ENCODE measurements around the gene FBXO45. TPM values are rescaled to one million over a fixed set of nuclear protein-coding genes. Genes with fewer than 3 reads are reported as not detected.
"Not testable (repeated sequence)": the region's sequence is repeated elsewhere in the genome, so short reads cannot be mapped to it uniquely, and the experiment has no call there.

FBXO45 gene, protein sequence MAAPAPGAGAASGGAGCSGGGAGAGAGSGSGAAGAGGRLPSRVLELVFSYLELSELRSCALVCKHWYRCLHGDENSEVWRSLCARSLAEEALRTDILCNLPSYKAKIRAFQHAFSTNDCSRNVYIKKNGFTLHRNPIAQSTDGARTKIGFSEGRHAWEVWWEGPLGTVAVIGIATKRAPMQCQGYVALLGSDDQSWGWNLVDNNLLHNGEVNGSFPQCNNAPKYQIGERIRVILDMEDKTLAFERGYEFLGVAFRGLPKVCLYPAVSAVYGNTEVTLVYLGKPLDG
- total RNA-seq (1 to 10 TPM; 6.1 to 7.9 TPM), polyA plus RNA-seq (1 to 10 TPM; 3.1 to 3.9 TPM)
- long read RNA-seq, donor 1, full-length matches to known transcripts = 1 of 3 reads
- long read RNA-seq, donor 1, partial matches to known transcripts = 1 of 3 reads
- long read RNA-seq, donor 1, other reads (novel, unspliced or antisense) = 1 of 3 reads
- long read RNA-seq, donor 2, full-length matches to known transcripts = 12 of 16 reads
- long read RNA-seq, donor 2, partial matches to known transcripts = 0 of 16 reads
- long read RNA-seq, donor 2, other reads (novel, unspliced or antisense) = 4 of 16 reads

- intact Hi-C loops (cut with DNase I) = loop anchor here in 1 of 2 donors (2.0 kb wide), 2 partner anchors 66 to 136 kb away; partner anchors contain the start of genes RNF168 and UBXN7
- Histone ChIP-seq H3K4me3 (ENCODE audit: low read length in 2 of 2) (peak within 1 kb of the TSS; percentile 76 to 79), H3K9me3 (ENCODE audit: control insufficient read depth, low read length) (no peaks in the 10 kb centered on the region), H3K27me3 (ENCODE audit: control insufficient read depth in 1 of 2, insufficient read depth in 2 of 2, low read length in 1 of 2) (no peaks in the 10 kb centered on the region), H3K27ac (ENCODE audit: low read depth in 1 of 2, low read length in 2 of 2) (peak within 1 kb of the TSS in 1 of 2 donors; percentile 82), H3K4me1 (ENCODE audit: control insufficient read depth in 1 of 2, insufficient read depth in 2 of 2, low read length in 2 of 2) (no peaks in the 10 kb centered on the region), H3K36me3 (ENCODE audit: control insufficient read depth in 1 of 2, insufficient read depth in 2 of 2, low read length in 1 of 2) (no peaks in the 10 kb centered on the region)
- 0% methylated on average over 57 to 87 of the region's 87 CpGs for WGBS, 2 donors
- ATAC-seq (ENCODE audit: low FRiP score) = peak; percentile 99
- peak; percentile 98 for DNase-seq
Measured at GRCh38 chr3:196568246-196569002, at the start of gene FBXO45, which contains the start of gene WDR53. Gene FBXO45, plus strand, starts transcription at chr3:196568660. Its CDS starts 325 bp downstream, at chr3:196568985. Gene WDR53, minus strand, starts transcription at chr3:196568554. Its CDS starts 7,079 bp downstream, at chr3:196561475.

DNA sequence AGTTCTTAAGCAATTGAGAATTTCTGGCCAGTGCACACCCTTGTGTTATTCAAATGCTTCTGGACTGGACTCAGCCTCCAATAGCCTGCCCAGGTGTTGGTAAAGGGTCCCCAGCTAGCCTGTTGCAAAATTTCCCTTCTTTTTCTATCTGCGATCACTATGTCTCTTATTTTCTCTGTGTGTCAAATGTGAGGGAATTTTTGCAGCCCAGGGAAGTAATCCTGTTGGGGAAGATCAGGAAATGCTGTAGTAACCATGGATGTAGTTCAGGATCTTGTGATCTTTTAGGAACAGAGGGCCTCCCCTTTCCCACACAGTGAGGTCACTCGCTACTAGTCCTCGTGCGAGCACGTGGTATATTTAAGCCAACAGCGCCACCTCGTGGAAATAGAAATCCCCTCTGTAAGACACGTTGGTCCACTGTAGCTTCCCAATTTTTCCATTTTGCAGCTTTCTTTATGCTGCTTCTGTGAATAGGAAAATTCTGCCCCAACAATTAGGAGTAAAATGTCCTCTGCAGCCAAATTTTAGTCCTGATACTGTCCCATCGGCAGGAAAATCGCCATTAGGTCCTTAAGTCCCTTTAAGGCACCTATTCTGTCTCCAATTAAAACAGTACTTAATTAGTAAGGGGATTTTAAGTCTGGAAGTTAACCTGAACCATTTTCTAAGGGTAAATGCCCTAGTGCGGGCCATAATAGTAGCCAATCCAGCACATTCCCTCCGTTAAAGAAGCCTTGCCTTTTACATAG, 49.3 kb upstream of the FBXO45 start:
- Histone ChIP-seq H3K27me3 (ENCODE audit: control insufficient read depth in 1 of 2, insufficient read depth in 2 of 2, low read length in 1 of 2) (no peaks in the 10 kb centered on the region), H3K36me3 (ENCODE audit: control insufficient read depth in 1 of 2, insufficient read depth in 2 of 2, low read length in 1 of 2) (no peaks in the 10 kb centered on the region), H3K27ac (ENCODE audit: low read depth in 1 of 2, low read length in 2 of 2) (no peak overlapping the region), H3K4me3 (ENCODE audit: low read length in 2 of 2) (no peak overlapping the region), H3K9me3 (ENCODE audit: control insufficient read depth, low read length) (peaks cover 15% of the 10 kb centered on the region), H3K4me1 (ENCODE audit: control insufficient read depth in 1 of 2, insufficient read depth in 2 of 2, low read length in 2 of 2) (no peaks in the 10 kb centered on the region)
- WGBS, 2 donors = 39% methylated on average over 12 of the region's 12 CpGs
- peak in 1 of 2 donors; percentile 71 for DNase-seq
- no peak for ATAC-seq (ENCODE audit: low FRiP score)
- intact Hi-C loops (cut with DNase I) = no loop called here

DNA sequence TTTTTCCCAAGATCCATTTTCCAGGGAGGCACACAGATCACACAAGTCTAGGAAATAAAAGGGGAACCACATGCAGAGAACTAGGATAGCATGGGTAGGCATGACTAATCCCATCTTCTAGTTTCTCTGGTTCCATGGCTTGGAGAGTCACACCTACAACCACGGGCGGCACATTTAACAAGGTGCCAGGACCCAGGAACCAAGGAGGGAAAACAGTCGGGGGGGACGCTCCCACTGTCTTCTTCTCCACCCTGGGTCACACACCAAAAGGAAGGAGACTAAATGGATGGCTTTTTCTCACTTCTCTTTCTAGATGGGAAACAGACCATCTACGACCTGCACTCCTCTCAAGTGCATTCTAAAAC, 48.8 kb upstream of the FBXO45 start:
- peaks cover 15% of the 10 kb centered on the region for H3K9me3 ChIP-seq (ENCODE audit: control insufficient read depth, low read length)
- WGBS, 2 donors = 83 to 89% methylated on average over 5 of the region's 5 CpGs

DNA sequence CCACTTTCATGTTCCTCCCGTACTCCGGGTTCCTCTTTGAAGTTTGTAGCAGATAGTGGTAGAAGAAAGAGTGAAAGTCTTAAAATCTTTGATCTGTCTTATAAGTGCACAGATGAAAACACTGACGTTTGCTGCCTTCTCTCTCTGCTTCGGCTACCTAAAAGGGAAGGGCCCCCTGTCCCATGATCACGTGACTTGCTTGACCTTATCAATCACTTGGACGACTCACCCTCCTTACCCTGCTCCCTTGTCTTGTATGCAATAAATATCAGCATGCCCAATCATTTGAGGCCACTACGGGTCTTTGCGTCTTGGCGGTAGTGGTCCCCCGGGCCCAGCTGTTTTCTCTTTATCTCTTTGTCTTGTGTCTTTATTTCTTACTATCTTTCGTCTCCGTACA, 47.2 kb upstream of the FBXO45 start:
- WGBS, 2 donors = 79 to 86% methylated on average over 12 of the region's 12 CpGs
- H3K36me3 ChIP-seq (ENCODE audit: control insufficient read depth in 1 of 2, insufficient read depth in 2 of 2, low read length in 1 of 2); H3K27ac ChIP-seq (ENCODE audit: low read depth in 1 of 2, low read length in 2 of 2); H3K4me1 ChIP-seq (ENCODE audit: control insufficient read depth in 1 of 2, insufficient read depth in 2 of 2, low read length in 2 of 2); ATAC-seq (ENCODE audit: low FRiP score); H3K4me3 ChIP-seq (ENCODE audit: low read length in 2 of 2); DNase-seq; H3K27me3 ChIP-seq (ENCODE audit: control insufficient read depth in 1 of 2, insufficient read depth in 2 of 2, low read length in 1 of 2): not testable (repeated sequence)
- intact Hi-C loops (cut with DNase I) = loop anchor here (10.0 kb wide), 1 partner anchor 266 kb away; no protein-coding TSS in a partner anchor
- peaks cover 15% of the 10 kb centered on the region for H3K9me3 ChIP-seq (ENCODE audit: control insufficient read depth, low read length)

More for the DNA sequence above, 48.8 kb upstream of the FBXO45 start:
- intact Hi-C loops (cut with DNase I) = loop anchor here (10.0 kb wide), 1 partner anchor 265 kb away; no protein-coding TSS in a partner anchor
- ATAC-seq (ENCODE audit: low FRiP score) (no peak), DNase-seq (no peak)
- Histone ChIP-seq H3K4me3 (ENCODE audit: low read length in 2 of 2) (no peak overlapping the region), H3K27me3 (ENCODE audit: control insufficient read depth in 1 of 2, insufficient read depth in 2 of 2, low read length in 1 of 2) (no peaks in the 10 kb centered on the region), H3K27ac (ENCODE audit: low read depth in 1 of 2, low read length in 2 of 2) (no peak overlapping the region), H3K4me1 (ENCODE audit: control insufficient read depth in 1 of 2, insufficient read depth in 2 of 2, low read length in 2 of 2) (no peaks in the 10 kb centered on the region), H3K36me3 (ENCODE audit: control insufficient read depth in 1 of 2, insufficient read depth in 2 of 2, low read length in 1 of 2) (no peaks in the 10 kb centered on the region)

GRCh38 chr3:196523841-196524240, 44.6 kb upstream of the FBXO45 start:
- H3K4me3 ChIP-seq (ENCODE audit: low read length in 2 of 2) = no peak overlapping the region
- no peaks in the 10 kb centered on the region for H3K27me3 ChIP-seq (ENCODE audit: control insufficient read depth in 1 of 2, insufficient read depth in 2 of 2, low read length in 1 of 2)
- 95 to 99% methylated on average over 4 of the region's 4 CpGs for WGBS, 2 donors
- no peaks in the 10 kb centered on the region for H3K36me3 ChIP-seq (ENCODE audit: control insufficient read depth in 1 of 2, insufficient read depth in 2 of 2, low read length in 1 of 2)
- no peaks in the 10 kb centered on the region for H3K4me1 ChIP-seq (ENCODE audit: control insufficient read depth in 1 of 2, insufficient read depth in 2 of 2, low read length in 2 of 2)
- H3K27ac ChIP-seq (ENCODE audit: low read depth in 1 of 2, low read length in 2 of 2) = no peak overlapping the region
- peaks cover 12% of the 10 kb centered on the region for H3K9me3 ChIP-seq (ENCODE audit: control insufficient read depth, low read length)
- DNase-seq (no peak), ATAC-seq (ENCODE audit: low FRiP score) (no peak)
- intact Hi-C loops (cut with DNase I) = loop anchor here (10.0 kb wide), 1 partner anchor 269 kb away; no protein-coding TSS in a partner anchor

- Histone ChIP-seq H3K4me1 (ENCODE audit: control insufficient read depth in 1 of 2, insufficient read depth in 2 of 2, low read length in 2 of 2) (no peaks in the 10 kb centered on the region), H3K9me3 (ENCODE audit: control insufficient read depth, low read length) (peaks cover 9% of the 10 kb centered on the region), H3K27ac (ENCODE audit: low read depth in 1 of 2, low read length in 2 of 2) (no peak overlapping the region), H3K4me3 (ENCODE audit: low read length in 2 of 2) (no peak overlapping the region), H3K27me3 (ENCODE audit: control insufficient read depth in 1 of 2, insufficient read depth in 2 of 2, low read length in 1 of 2) (no peaks in the 10 kb centered on the region), H3K36me3 (ENCODE audit: control insufficient read depth in 1 of 2, insufficient read depth in 2 of 2, low read length in 1 of 2) (no peaks in the 10 kb centered on the region)
- WGBS, 2 donors = 61 to 64% methylated on average over 5 of the region's 5 CpGs
- ATAC-seq (ENCODE audit: low FRiP score) = no peak
- DNase-seq = no peak
- intact Hi-C loops (cut with DNase I) = loop anchor here (10.0 kb wide), 1 partner anchor 270 kb away; no protein-coding TSS in a partner anchor
Measured at GRCh38 chr3:196524527-196524926, 43.9 kb upstream of the FBXO45 start.

- Histone ChIP-seq H3K36me3 (ENCODE audit: control insufficient read depth in 1 of 2, insufficient read depth in 2 of 2, low read length in 1 of 2) (no peaks in the 10 kb centered on the region), H3K27ac (ENCODE audit: low read depth in 1 of 2, low read length in 2 of 2) (no peak overlapping the region), H3K4me1 (ENCODE audit: control insufficient read depth in 1 of 2, insufficient read depth in 2 of 2, low read length in 2 of 2) (no peaks in the 10 kb centered on the region), H3K4me3 (ENCODE audit: low read length in 2 of 2) (no peak overlapping the region), H3K9me3 (ENCODE audit: control insufficient read depth, low read length) (peaks cover 5% of the 10 kb centered on the region), H3K27me3 (ENCODE audit: control insufficient read depth in 1 of 2, insufficient read depth in 2 of 2, low read length in 1 of 2) (no peaks in the 10 kb centered on the region)
- WGBS, 2 donors = 82 to 84% methylated on average over 4 of the region's 4 CpGs
- ATAC-seq (ENCODE audit: low FRiP score) (no peak), DNase-seq (no peak)
- intact Hi-C loops (cut with DNase I) = loop anchor here (10.0 kb wide), 1 partner anchor 270 kb away; no protein-coding TSS in a partner anchor
Measured at GRCh38 chr3:196525141-196525540, 43.3 kb upstream of the FBXO45 start.
